ENCODE results near the gene ANTKMT.

ANTKMT gene

DNA sequence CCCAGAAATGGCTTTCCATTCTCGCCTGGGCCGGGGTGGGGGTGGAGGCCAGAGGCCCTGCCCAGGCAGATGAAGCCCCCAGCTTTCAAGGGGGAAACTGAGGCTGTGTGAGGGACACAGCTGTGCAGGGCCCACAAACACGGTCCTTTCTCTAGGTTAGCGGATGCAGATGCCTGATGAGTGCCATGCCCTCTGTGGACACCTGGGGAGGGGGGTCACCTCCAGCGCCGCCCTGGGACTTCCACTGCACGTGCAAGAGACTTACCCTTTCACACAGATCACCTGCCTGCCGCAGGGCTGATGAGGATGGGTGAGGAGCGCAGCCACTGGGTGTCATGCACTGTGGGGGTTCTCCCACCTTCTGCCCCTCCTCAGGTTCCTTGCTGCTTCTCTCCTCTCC is 2.6 kb upstream of the ANTKMT start:
- no peak overlapping the region for H3K9ac ChIP-seq (ENCODE audit: low read length)
- peaks cover 17% of the 10 kb centered on the region for H3K4me1 ChIP-seq (ENCODE audit: low read length)
- H3K27ac ChIP-seq (ENCODE audit: low read length): no peak overlapping the region

GRCh38 chr16:718922-719321 is 2.0 kb upstream of the ANTKMT start:
- Histone ChIP-seq H3K79me2 (ENCODE audit: low read length) (peaks cover 5% of the 10 kb centered on the region; the same call in 1 of the 2 replicates), H3K9me3 (ENCODE audit: insufficient read depth, low read length) (no peaks in the 10 kb centered on the region), H2AFZ (ENCODE audit: low read depth, low read length) (no peak overlapping the region), H3K4me2 (ENCODE audit: low read length) (peak overlapping the region; percentile 8; the same call in 1 of the 2 replicates), H3K9ac (ENCODE audit: low read length) (no peak overlapping the region), H3K27me3 (ENCODE audit: low read depth, low read length) (no peaks in the 10 kb centered on the region; the same call in 1 of the 2 replicates), H4K20me1 (ENCODE audit: insufficient read depth, low read length) (peaks cover 4% of the 10 kb centered on the region; the same call in 1 of the 2 replicates), H3K4me1 (ENCODE audit: low read length) (peaks cover 17% of the 10 kb centered on the region), H3K27ac (ENCODE audit: low read length) (no peak overlapping the region), H3K4me3 (ENCODE audit: low read length) (no peak overlapping the region), H3K36me3 (replicated peaks; ENCODE audit: low read depth, low read length) (peaks cover 3% of the 10 kb centered on the region)
- TF ChIP-seq CTCF (IDR thresholded peaks at IDR 0.05; ENCODE audit: low read depth, low read length) (no peak), EZH2phosphoT487 (IDR thresholded peaks at IDR 0.05; ENCODE audit: low read depth) (no peak)

More for the DNA sequence above, 2.6 kb upstream of the ANTKMT start:
- no peak overlapping the region for H2AFZ ChIP-seq (ENCODE audit: low read depth, low read length)
- no peaks in the 10 kb centered on the region; the same call in 1 of the 2 replicates for H3K27me3 ChIP-seq (ENCODE audit: low read depth, low read length)
- H3K79me2 ChIP-seq (ENCODE audit: low read length): peaks cover 5% of the 10 kb centered on the region; the same call in 1 of the 2 replicates
- H3K36me3 ChIP-seq (replicated peaks; ENCODE audit: low read depth, low read length): peaks cover 3% of the 10 kb centered on the region
- H3K4me2 ChIP-seq (ENCODE audit: low read length): no peak overlapping the region
- H3K9me3 ChIP-seq (ENCODE audit: insufficient read depth, low read length): no peaks in the 10 kb centered on the region
- TF ChIP-seq EZH2phosphoT487 (IDR thresholded peaks at IDR 0.05; ENCODE audit: low read depth): no peak
- no peak for TF ChIP-seq CTCF (IDR thresholded peaks at IDR 0.05; ENCODE audit: low read depth, low read length)
- no peak overlapping the region for H3K4me3 ChIP-seq (ENCODE audit: low read length)
- peaks cover 4% of the 10 kb centered on the region; the same call in 1 of the 2 replicates for H4K20me1 ChIP-seq (ENCODE audit: insufficient read depth, low read length)

GRCh38 chr16:719815-720446 is 1.0 kb upstream of the ANTKMT start:
- H3K9ac ChIP-seq (ENCODE audit: low read length): peak overlapping the region; percentile 95
- peaks cover 5% of the 10 kb centered on the region; the same call in 1 of the 2 replicates for H3K79me2 ChIP-seq (ENCODE audit: low read length)
- no peaks in the 10 kb centered on the region for H3K9me3 ChIP-seq (ENCODE audit: insufficient read depth, low read length)
- H3K4me3 ChIP-seq (ENCODE audit: low read length): peak overlapping the region; percentile 92
- TF ChIP-seq CTCF (IDR thresholded peaks at IDR 0.05; ENCODE audit: low read depth, low read length) (no peak), EZH2phosphoT487 (IDR thresholded peaks at IDR 0.05; ENCODE audit: low read depth) (no peak)
- H4K20me1 ChIP-seq (ENCODE audit: insufficient read depth, low read length): peaks cover 4% of the 10 kb centered on the region; the same call in 1 of the 2 replicates
- H3K4me2 ChIP-seq (ENCODE audit: low read length): peak overlapping the region; percentile 98
- H3K4me1 ChIP-seq (ENCODE audit: low read length): peaks cover 17% of the 10 kb centered on the region
- no peaks in the 10 kb centered on the region; the same call in 1 of the 2 replicates for H3K27me3 ChIP-seq (ENCODE audit: low read depth, low read length)
- H3K27ac ChIP-seq (ENCODE audit: low read length): peak overlapping the region; percentile 76
- peaks cover 3% of the 10 kb centered on the region for H3K36me3 ChIP-seq (replicated peaks; ENCODE audit: low read depth, low read length)
- H2AFZ ChIP-seq (ENCODE audit: low read depth, low read length): no peak overlapping the region

- H3K36me3 ChIP-seq (replicated peaks; ENCODE audit: low read depth, low read length): peaks cover 3% of the 10 kb centered on the region
- H3K4me3 ChIP-seq (ENCODE audit: low read length): peak overlapping the region; percentile 92
- no peaks in the 10 kb centered on the region for H3K9me3 ChIP-seq (ENCODE audit: insufficient read depth, low read length)
- H3K79me2 ChIP-seq (ENCODE audit: low read length): peaks cover 5% of the 10 kb centered on the region; the same call in 1 of the 2 replicates
- H4K20me1 ChIP-seq (ENCODE audit: insufficient read depth, low read length): peaks cover 4% of the 10 kb centered on the region; the same call in 1 of the 2 replicates
- H3K9ac ChIP-seq (ENCODE audit: low read length): peak overlapping the region; percentile 95
- H3K27ac ChIP-seq (ENCODE audit: low read length): peak overlapping the region; percentile 76
- H3K27me3 ChIP-seq (ENCODE audit: low read depth, low read length): no peaks in the 10 kb centered on the region; the same call in 1 of the 2 replicates
- peaks cover 17% of the 10 kb centered on the region for H3K4me1 ChIP-seq (ENCODE audit: low read length)
- TF ChIP-seq EZH2phosphoT487 (IDR thresholded peaks at IDR 0.05; ENCODE audit: low read depth): no peak
- peak; percentile 34 for TF ChIP-seq CTCF (IDR thresholded peaks at IDR 0.05; ENCODE audit: low read depth, low read length)
- peak overlapping the region; percentile 98 for H3K4me2 ChIP-seq (ENCODE audit: low read length)
- 0 out of 2 replicates have a peak overlapping the region, but pooled peaks have one; percentile 29 for H2AFZ ChIP-seq (ENCODE audit: low read depth, low read length)
Observed at GRCh38 chr16:720447-720989, 428 bp upstream of the ANTKMT start.

Measured in OCI-LY3 (cell line).